ENCODE data around the gene POLR2J.
"Not testable (repeated sequence)": the region's sequence is repeated elsewhere in the genome, so short reads cannot be mapped to it uniquely, and the experiment has no call there.

DNA sequence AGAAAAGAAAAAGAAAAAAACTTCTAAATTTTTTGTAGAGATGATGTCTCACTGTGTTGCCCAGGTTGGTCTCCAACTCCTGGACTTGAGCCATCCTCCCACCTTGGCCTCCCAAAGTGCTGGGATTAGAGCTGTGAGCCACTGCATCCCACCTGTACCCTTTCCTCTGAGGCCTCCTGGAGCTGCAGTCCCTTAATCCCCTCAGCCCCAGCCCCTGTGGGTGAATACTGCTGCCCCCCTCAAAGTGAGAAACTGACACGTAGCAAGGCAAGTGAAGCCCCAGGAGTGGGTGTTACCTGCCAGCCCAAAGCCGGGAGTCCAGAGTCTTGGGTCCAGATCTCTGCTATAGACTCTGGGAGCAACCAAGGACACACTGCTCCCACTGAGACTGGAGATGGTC lies 46.1 kb upstream of the POLR2J start:
- TF ChIP-seq POLR2A (IDR thresholded peaks at IDR 0.05), result not testable (repeated sequence)
- TF ChIP-seq, protein P1, sequence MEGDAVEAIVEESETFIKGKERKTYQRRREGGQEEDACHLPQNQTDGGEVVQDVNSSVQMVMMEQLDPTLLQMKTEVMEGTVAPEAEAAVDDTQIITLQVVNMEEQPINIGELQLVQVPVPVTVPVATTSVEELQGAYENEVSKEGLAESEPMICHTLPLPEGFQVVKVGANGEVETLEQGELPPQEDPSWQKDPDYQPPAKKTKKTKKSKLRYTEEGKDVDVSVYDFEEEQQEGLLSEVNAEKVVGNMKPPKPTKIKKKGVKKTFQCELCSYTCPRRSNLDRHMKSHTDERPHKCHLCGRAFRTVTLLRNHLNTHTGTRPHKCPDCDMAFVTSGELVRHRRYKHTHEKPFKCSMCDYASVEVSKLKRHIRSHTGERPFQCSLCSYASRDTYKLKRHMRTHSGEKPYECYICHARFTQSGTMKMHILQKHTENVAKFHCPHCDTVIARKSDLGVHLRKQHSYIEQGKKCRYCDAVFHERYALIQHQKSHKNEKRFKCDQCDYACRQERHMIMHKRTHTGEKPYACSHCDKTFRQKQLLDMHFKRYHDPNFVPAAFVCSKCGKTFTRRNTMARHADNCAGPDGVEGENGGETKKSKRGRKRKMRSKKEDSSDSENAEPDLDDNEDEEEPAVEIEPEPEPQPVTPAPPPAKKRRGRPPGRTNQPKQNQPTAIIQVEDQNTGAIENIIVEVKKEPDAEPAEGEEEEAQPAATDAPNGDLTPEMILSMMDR (IDR thresholded peaks at IDR 0.05), result not testable (repeated sequence)

Data from prostate gland (tissue), 2 donors.